Upper lobe of left lung (tissue), 6 donors: Measurements from ENCODE around the gene EFNA1. TPM values are rescaled to one million over a fixed set of nuclear protein-coding genes. Genes with fewer than 3 reads are reported as not detected.

Experiments used
- ATAC-seq, 2 donors: fragments of 200-7000 bp; cut with Tn5 transposase; one replicate each; pipeline ENCODE4 v1.9.1; 2022; ENCODE audit warnings: mild to moderate bottlenecking in 2 of 2, moderate library complexity in 2 of 2; ENCODE audit not compliant: low FRiP score in 2 of 2
- DNase-seq, 2 donors: peaks; one replicate each; pipeline ENCODE4 v3.0.0-alpha.2; 2019 to 2020
- H3K27ac ChIP-seq, 4 donors: fragments of 200-600 bp; sonication (generic); one replicate each; pipeline ENCODE4 v1.5.1; 2016 to 2019
- H3K27me3 ChIP-seq, 4 donors: fragments of 200-600 bp; sonication (generic); one replicate each; pipeline ENCODE4 v1.5.1; 2017 to 2019
- H3K36me3 ChIP-seq, 4 donors: fragments of 200-600 bp; sonication (generic); one replicate each; pipeline ENCODE4 v1.5.1; 2016 to 2019
- H3K4me1 ChIP-seq, 4 donors: fragments of 200-600 bp; sonication (generic); one replicate each; pipeline ENCODE4 v1.5.1; 2018 to 2019
- H3K4me3 ChIP-seq, 4 donors: fragments of 200-600 bp; sonication (generic); one replicate each; pipeline ENCODE4 v1.5.1; 2017 to 2019; ENCODE audit warnings: mild to moderate bottlenecking in 2 of 4, moderate library complexity in 1 of 4
- H3K9me3 ChIP-seq, 4 donors: fragments of 200-600 bp; sonication (generic); one replicate each; pipeline ENCODE4 v1.5.1; 2018 to 2019
- EP300 ChIP-seq, 4 donors: sonication (generic); formaldehyde crosslinking; IDR thresholded peaks; one replicate each; pipeline ENCODE4 v1.5.1; 2017; ENCODE audit warnings: antibody characterized with exemption in 4 of 4, control low read depth in 2 of 4
- POLR2A ChIP-seq, 4 donors: fragments of 450-650 bp; IDR thresholded peaks; one replicate each; pipeline ENCODE4 v1.5.1; 2016 to 2017; ENCODE audit warnings: antibody characterized with exemption in 4 of 4, mild to moderate bottlenecking in 2 of 4
- POLR2AphosphoS5 ChIP-seq, 2 donors: sonication (generic); formaldehyde crosslinking; IDR thresholded peaks; one replicate each; pipeline ENCODE4 v1.5.1; 2017; ENCODE audit warnings: antibody characterized with exemption in 2 of 2
- WGBS, 2 donors: methylation state at CpG; one replicate each; pipeline ENCODE4 v1.1.5; 2017 to 2018; 5-methylcytosine and 5-hydroxymethylcytosine counted together
- total RNA-seq, 6 donors: library from RNA; depleted of rRNA in 4 of 6; stranded (reverse); fragments of >200 nt in 4 of 6; gene quantifications; one replicate each; pipeline versions ENCODE4 v1.1.0 to v1.2.1, GENCODE V29; 2016 to 2021
- TF ChIP-seq, protein P1 (sequence below), 6 experiments: fragments of 450-650 bp in 4 of 6; fragments of 200-600 bp in 2 of 6; sonication (generic) in 2 of 6; IDR thresholded peaks; one replicate each; pipeline ENCODE4 v1.5.1; 2016 to 2019; ENCODE audit warnings: antibody characterized with exemption in 6 of 6
- donor health status: DM: no; HTN: no; CAD: no; lungs with moderate emphysema.
- donor health status: DM: no; HTN: yes; CAD: no; lungs with severe emphysema.

The EFNA1 gene
- total RNA-seq, 6 donors from 2014 or later = 131 to 226 (median 164) TPM

DNA sequence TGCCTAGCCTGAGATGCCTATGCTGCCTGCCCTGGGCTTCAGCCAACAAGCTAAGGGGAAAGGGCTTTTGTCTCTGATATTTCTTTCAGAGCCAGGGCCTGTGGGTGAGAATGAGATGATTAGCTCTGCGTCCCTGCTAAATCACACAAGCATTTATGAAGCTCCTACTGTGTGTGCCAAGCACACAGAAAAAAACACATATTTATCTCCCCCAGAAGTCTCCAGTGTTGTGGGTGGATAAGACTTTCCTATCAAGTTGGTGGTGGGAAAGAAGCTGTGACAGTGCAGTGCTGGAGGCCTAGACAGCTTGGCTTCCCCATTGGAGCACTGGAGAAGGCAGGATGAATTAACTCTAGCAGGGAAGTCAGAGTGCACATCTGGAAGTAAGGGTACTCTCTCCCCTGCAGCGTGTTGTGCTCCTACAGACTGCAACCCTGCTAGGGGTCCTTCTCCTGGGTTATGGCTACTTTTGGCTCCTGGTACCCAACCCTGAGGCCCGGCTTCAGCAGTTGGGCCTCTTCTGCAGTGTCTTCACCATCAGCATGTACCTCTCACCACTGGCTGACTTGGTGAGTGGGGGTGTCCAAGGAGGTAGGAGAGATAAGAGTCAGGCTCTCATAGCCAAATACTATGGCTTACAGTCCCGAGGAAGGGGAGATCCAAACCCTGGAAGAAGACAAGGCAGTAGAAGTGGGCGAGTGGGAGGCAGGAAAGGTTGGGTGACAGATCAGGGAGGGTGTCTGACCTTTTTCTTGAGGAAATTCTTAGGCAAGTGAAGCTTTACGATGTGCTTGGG is 9.7 kb downstream of the EFNA1 start:
- no peaks in the 10 kb centered on the region for H3K9me3 ChIP-seq
- H3K4me3 ChIP-seq = peak overlapping the region in 2 of 4 donors; percentile 55 to 67
- H3K27me3 ChIP-seq = no peaks in the 10 kb centered on the region
- ATAC-seq = no peak
- H3K4me1 ChIP-seq = peaks cover 49 to 65% (median 52%) of the 10 kb centered on the region in 4 donors
- DNase-seq = no peak
- peak overlapping the region; percentile 96 to 98 (median 98) for H3K27ac ChIP-seq
- TF ChIP-seq EP300 (IDR thresholded peaks at IDR 0.05) (no peak), POLR2AphosphoS5 (IDR thresholded peaks at IDR 0.05) (no peak), POLR2A (IDR thresholded peaks at IDR 0.05) (no peak)
- TF ChIP-seq, protein P1, sequence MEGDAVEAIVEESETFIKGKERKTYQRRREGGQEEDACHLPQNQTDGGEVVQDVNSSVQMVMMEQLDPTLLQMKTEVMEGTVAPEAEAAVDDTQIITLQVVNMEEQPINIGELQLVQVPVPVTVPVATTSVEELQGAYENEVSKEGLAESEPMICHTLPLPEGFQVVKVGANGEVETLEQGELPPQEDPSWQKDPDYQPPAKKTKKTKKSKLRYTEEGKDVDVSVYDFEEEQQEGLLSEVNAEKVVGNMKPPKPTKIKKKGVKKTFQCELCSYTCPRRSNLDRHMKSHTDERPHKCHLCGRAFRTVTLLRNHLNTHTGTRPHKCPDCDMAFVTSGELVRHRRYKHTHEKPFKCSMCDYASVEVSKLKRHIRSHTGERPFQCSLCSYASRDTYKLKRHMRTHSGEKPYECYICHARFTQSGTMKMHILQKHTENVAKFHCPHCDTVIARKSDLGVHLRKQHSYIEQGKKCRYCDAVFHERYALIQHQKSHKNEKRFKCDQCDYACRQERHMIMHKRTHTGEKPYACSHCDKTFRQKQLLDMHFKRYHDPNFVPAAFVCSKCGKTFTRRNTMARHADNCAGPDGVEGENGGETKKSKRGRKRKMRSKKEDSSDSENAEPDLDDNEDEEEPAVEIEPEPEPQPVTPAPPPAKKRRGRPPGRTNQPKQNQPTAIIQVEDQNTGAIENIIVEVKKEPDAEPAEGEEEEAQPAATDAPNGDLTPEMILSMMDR (IDR thresholded peaks at IDR 0.05) = no peak
- 83 to 90% methylated on average over 6 of the region's 6 CpGs for WGBS, 2 donors
- H3K36me3 ChIP-seq = peaks cover 15 to 30% (median 20%) of the 10 kb centered on the region in 4 donors

DNA sequence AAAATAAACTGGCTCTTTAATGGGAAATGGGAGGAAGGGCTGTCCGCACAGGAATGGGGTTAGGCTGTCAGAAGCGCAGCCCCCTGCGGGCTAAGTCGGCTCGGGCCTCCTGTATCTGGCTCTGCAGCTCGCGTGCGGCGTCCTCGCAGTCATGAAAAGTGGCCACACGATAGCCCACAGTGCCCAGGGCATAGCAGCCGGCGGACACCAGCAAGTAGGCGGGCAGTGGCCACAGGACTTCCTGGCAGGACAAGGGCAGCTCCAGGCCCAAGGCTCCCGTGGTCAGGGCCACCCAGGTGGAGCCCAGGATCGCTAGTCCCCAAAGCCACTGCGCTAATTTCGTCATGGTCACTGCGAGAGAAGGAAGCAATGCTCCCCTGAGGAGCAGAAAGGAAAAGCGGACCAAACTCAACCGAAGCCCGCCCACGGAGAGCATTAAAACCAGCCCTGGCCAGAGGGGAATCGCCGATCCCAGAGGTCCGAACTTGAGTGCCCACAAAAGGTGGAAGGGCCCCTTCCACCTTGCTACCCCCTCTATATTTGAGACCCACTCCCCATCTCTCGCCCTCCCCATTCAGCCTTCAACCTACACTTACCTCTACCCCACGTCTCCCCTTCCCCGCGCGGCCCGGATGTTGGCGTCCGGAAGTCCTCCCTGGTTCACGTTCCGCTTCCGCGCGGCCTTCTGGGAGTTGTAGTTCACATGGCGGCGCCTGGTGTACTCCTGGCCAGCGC is 12.4 kb downstream of the EFNA1 start, which contains the start of gene DPM3:
DPM3 (minus strand) TSS at position 637 of the 735 bp plus-strand sequence; CDS start at position 346, 291 bp downstream.
- peak within 1 kb of the TSS; percentile 76 to 87 (median 78) for H3K4me3 ChIP-seq
- H3K9me3 ChIP-seq = no peaks in the 10 kb centered on the region
- H3K27ac ChIP-seq = peak within 1 kb of the TSS; percentile 87 to 97 (median 91)
- 0% methylated on average over 24 to 36 of the region's 42 CpGs for WGBS, 2 donors
- no peaks in the 10 kb centered on the region for H3K27me3 ChIP-seq
- peak; percentile 94 to 95 for DNase-seq
- TF ChIP-seq, protein P1 (IDR thresholded peaks at IDR 0.05) = peak in 2 of 6 experiments; percentile 4 to 15
- no peak for TF ChIP-seq EP300 (IDR thresholded peaks at IDR 0.05)
- TF ChIP-seq POLR2AphosphoS5 (IDR thresholded peaks at IDR 0.05) = peak; percentile 84 to 93
- TF ChIP-seq POLR2A (IDR thresholded peaks at IDR 0.05) = peak in 2 of 4 donors; percentile 27 to 85
- peaks cover 26 to 38% (median 30%) of the 10 kb centered on the region in 4 donors for H3K4me1 ChIP-seq
- H3K36me3 ChIP-seq = peaks cover 0 to 4% (median 0%) of the 10 kb centered on the region in 4 donors
- ATAC-seq = peak; percentile 86 to 88

DNA sequence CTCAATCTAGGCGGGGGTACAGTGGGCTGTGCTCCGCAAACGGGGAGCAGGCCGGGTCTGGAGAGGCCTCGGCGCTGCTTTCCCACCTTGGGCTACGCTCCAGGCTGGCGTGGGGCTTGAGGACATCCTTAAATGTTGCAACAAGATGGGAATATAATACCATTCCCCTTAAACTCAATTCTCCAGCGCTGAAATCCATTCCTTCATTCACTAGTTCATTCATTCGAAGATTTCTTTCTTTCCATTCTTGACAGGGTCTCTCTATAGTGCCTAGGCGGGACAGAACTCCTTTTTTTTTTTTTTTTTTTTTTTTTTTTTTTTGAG is 12.9 kb downstream of the EFNA1 start:
- TF ChIP-seq POLR2A (IDR thresholded peaks at IDR 0.05) (no peak), POLR2AphosphoS5 (IDR thresholded peaks at IDR 0.05) (no peak), EP300 (IDR thresholded peaks at IDR 0.05) (no peak)
- TF ChIP-seq, protein P1 (IDR thresholded peaks at IDR 0.05) = no peak
- 8 to 11% methylated on average over 10 to 11 of the region's 11 CpGs for WGBS, 2 donors
- ATAC-seq = no peak
- H3K27ac ChIP-seq = peak overlapping the region; percentile 87 to 97 (median 91)
- H3K9me3 ChIP-seq = no peaks in the 10 kb centered on the region
- no peaks in the 10 kb centered on the region for H3K27me3 ChIP-seq
- peaks cover 22 to 35% (median 30%) of the 10 kb centered on the region in 4 donors for H3K4me1 ChIP-seq
- peak overlapping the region; percentile 76 to 87 (median 78) for H3K4me3 ChIP-seq
- peaks cover 0 to 4% (median 0%) of the 10 kb centered on the region in 4 donors for H3K36me3 ChIP-seq
- no peak for DNase-seq

DNA sequence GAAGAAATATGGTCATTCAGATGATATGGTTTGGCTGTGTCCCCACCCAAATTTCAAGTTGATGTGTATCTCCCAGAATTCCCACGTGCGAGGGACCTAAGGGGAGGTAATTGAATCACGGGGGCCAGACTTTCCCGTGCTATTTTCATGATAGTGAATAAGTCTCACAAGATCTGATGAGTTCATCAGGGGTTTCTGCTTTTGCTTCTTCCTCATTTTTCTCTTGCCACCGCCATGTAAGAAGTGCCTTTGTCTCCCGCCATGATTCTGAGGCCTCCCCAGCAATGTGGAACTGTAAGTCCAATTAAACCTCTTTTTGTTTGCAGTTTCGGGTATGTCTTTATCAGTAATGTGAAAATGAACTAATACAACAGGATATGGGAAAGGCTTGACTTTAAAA is 14.1 kb downstream of the EFNA1 start:
- Histone ChIP-seq H3K4me1 (peaks cover 20 to 31% (median 28%) of the 10 kb centered on the region in 4 donors), H3K9me3 (no peaks in the 10 kb centered on the region), H3K27me3 (no peaks in the 10 kb centered on the region), H3K27ac (no peak overlapping the region), H3K36me3 (peaks cover 0 to 4% (median 0%) of the 10 kb centered on the region in 4 donors), H3K4me3 (no peak overlapping the region)
- ATAC-seq (no peak), DNase-seq (no peak)
- TF ChIP-seq POLR2A (IDR thresholded peaks at IDR 0.05) (no peak), POLR2AphosphoS5 (IDR thresholded peaks at IDR 0.05) (no peak), EP300 (IDR thresholded peaks at IDR 0.05) (no peak)
- TF ChIP-seq, protein P1 (IDR thresholded peaks at IDR 0.05) = no peak
- WGBS, 2 donors = 83 to 88% methylated on average over 7 of the region's 7 CpGs
